HG02678 (cell line): ENCODE data around the gene FAHD1.
"Not testable (repeated sequence)": the region's sequence is repeated elsewhere in the genome, so short reads cannot be mapped to it uniquely, and the experiment has no call there.

Source experiments
- ATAC-seq: cut with Tn5 transposase; IDR thresholded peaks from one replicate; pipeline ENCODE4 v1.9.1; 2021; ENCODE audit warnings: mild to moderate bottlenecking, moderate library complexity; ENCODE audit not compliant: unreplicated experiment

Gene FAHD1

GRCh38 chr16:1788708-1789100 lies 38.3 kb upstream of the FAHD1 start:
- no peak for ATAC-seq

- no peak for ATAC-seq
These were observed 37.4 kb upstream of the FAHD1 start for GRCh38 chr16:1789643-1790045.

GRCh38 chr16:1790261-1790610 lies 36.8 kb upstream of the FAHD1 start:
- ATAC-seq = no peak

- ATAC-seq = no peak
These were observed 36.3 kb upstream of the FAHD1 start for GRCh38 chr16:1790611-1791255.

GRCh38 chr16:1791256-1791942 lies 35.6 kb upstream of the FAHD1 start:
- ATAC-seq = no peak

- no peak for ATAC-seq
These were observed 34.8 kb upstream of the FAHD1 start for GRCh38 chr16:1791943-1792812.

GRCh38 chr16:1792836-1793577 lies 34.0 kb upstream of the FAHD1 start:
- ATAC-seq = no peak

GRCh38 chr16:1793578-1794220 lies 33.3 kb upstream of the FAHD1 start, which contains the start of gene IGFALS:
TSS of gene IGFALS (minus strand) at chr16:1793705. CDS start at chr16:1793652, 53 bp downstream.
- ATAC-seq = no peak

- ATAC-seq = no peak
These were observed 32.7 kb upstream of the FAHD1 start for GRCh38 chr16:1794221-1794871.

GRCh38 chr16:1794908-1795666 lies 31.9 kb upstream of the FAHD1 start:
- ATAC-seq = no peak

- not testable (repeated sequence) for ATAC-seq
These were observed 27.7 kb upstream of the FAHD1 start for GRCh38 chr16:1799263-1799662.

GRCh38 chr16:1800701-1801100 lies 26.3 kb upstream of the FAHD1 start:
- ATAC-seq = no peak

- ATAC-seq = no peak
These were observed 19.4 kb upstream of the FAHD1 start for GRCh38 chr16:1807626-1808025.

GRCh38 chr16:1808691-1809090 lies 18.3 kb upstream of the FAHD1 start:
- ATAC-seq = no peak

GRCh38 chr16:1809281-1809801 lies 17.7 kb upstream of the FAHD1 start:
- ATAC-seq = no peak

GRCh38 chr16:1810106-1810505 lies 16.9 kb upstream of the FAHD1 start:
- no peak for ATAC-seq

GRCh38 chr16:1810536-1810935 lies 16.5 kb upstream of the FAHD1 start:
- no peak for ATAC-seq

- ATAC-seq = no peak
These were observed 14.3 kb upstream of the FAHD1 start for GRCh38 chr16:1812732-1813163.

- no peak for ATAC-seq
These were observed 11.5 kb upstream of the FAHD1 start for GRCh38 chr16:1815461-1815860.
